K562 (cell line): ENCODE results near the gene NKX2-2.

Source experiments
- CHD1 ChIP-seq: fragments of 200-600 bp; sonication (generic); IDR thresholded peaks from one replicate; pipeline ENCODE4 v1.6.1; 2012; ENCODE audit warnings: mild to moderate bottlenecking, moderate library complexity, low read length, inconsistent platforms
- GABPA ChIP-seq: fragments of 200-800 bp; sonication (Bioruptor generic); conservative IDR thresholded peaks from 2 replicates; pipeline ENCODE4 v1.6.1; 2016; ENCODE audit warnings: low read depth, missing genetic modification characterization, missing compliant biosample characterization
- YY1 ChIP-seq, 3 experiments: IDR thresholded peaks; 2 replicates each; pipeline ENCODE4 v1.6.1; 2011; ENCODE audit warnings: low read length in 2 of 3, mild to moderate bottlenecking in 2 of 3, moderate library complexity in 2 of 3, borderline replicate concordance in 1 of 3, control low read depth in 1 of 3, low read depth in 1 of 3; ENCODE audit not compliant: insufficient read depth in 3 of 3, insufficient replicate concordance in 2 of 3, control insufficient read depth in 1 of 3, insufficient read length in 1 of 3; ENCODE audit errors: extremely low read depth in 1 of 3
- ZBTB8A ChIP-seq: fragments of 450-650 bp; IDR thresholded peaks from 2 replicates; pipeline ENCODE4 v1.6.1; 2018; ENCODE audit warnings: mild to moderate bottlenecking, moderate library complexity; ENCODE audit not compliant: partially characterized antibody
- ZNF384 ChIP-seq: IDR thresholded peaks from 2 replicates; pipeline ENCODE4 v1.6.1; 2012; ENCODE audit warnings: low read depth, low read length, improper control_type of control experiment
- TF ChIP-seq, protein P1 (sequence below), 3 experiments: IDR thresholded peaks in 2 of 3; conservative IDR thresholded peaks in 1 of 3; 2 replicates each; pipeline ENCODE4 v1.5.1; 2011 to 2012; ENCODE audit warnings: low read length in 3 of 3, mild to moderate bottlenecking in 3 of 3, control low read depth in 2 of 3, improper control_type of control experiment in 1 of 3, inconsistent platforms in 1 of 3, low read depth in 1 of 3, mixed read lengths in 1 of 3, moderate library complexity in 1 of 3; ENCODE audit not compliant: insufficient read depth in 2 of 3

DNA sequence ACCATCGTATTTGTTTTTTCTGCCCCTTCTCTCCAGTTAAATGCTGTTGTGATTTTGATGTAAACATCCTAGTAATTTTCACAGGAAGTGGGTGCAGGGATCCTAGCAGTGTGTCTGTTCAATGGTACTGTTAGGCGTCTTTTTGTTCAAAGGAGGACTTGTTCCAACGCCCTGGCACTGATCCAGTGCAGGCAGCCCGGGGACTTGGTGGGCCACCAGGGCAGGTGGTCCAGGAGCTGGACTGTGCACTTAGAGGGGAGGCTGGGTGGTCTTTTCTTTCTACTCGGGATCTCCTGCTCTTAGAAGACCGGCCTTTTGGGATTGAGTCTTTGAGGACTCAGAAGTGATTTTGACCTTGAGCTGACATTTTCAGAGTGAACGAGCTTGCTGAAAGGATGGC, 41.1 kb upstream of the NKX2-2 start:
- TF ChIP-seq CHD1: no peak
- TF ChIP-seq YY1 (IDR thresholded peaks at IDR 0.05; ENCODE audit: borderline replicate concordance in 1 of 3, control insufficient read depth in 1 of 3, extremely low read depth in 1 of 3, insufficient read depth in 3 of 3, insufficient read length in 1 of 3, insufficient replicate concordance in 2 of 3, low read depth in 1 of 3, low read length in 2 of 3): no peak
- TF ChIP-seq GABPA (tag): no peak
- TF ChIP-seq, protein P1, sequence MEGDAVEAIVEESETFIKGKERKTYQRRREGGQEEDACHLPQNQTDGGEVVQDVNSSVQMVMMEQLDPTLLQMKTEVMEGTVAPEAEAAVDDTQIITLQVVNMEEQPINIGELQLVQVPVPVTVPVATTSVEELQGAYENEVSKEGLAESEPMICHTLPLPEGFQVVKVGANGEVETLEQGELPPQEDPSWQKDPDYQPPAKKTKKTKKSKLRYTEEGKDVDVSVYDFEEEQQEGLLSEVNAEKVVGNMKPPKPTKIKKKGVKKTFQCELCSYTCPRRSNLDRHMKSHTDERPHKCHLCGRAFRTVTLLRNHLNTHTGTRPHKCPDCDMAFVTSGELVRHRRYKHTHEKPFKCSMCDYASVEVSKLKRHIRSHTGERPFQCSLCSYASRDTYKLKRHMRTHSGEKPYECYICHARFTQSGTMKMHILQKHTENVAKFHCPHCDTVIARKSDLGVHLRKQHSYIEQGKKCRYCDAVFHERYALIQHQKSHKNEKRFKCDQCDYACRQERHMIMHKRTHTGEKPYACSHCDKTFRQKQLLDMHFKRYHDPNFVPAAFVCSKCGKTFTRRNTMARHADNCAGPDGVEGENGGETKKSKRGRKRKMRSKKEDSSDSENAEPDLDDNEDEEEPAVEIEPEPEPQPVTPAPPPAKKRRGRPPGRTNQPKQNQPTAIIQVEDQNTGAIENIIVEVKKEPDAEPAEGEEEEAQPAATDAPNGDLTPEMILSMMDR (IDR thresholded peaks at IDR 0.05 in 2 of 3, conservative IDR thresholded peaks at IDR 0.05 in 1 of 3; ENCODE audit: insufficient read depth in 2 of 3, low read depth in 1 of 3, low read length in 3 of 3): no peak
- TF ChIP-seq ZNF384: no peak
- TF ChIP-seq ZBTB8A: no peak
